Neural crest cell (in vitro differentiated cells): ENCODE measurements around the gene CCDC85A. TPM values are rescaled to one million over a fixed set of nuclear protein-coding genes. Genes with fewer than 3 reads are reported as not detected.

Experiments used
- DNase-seq: peaks from one replicate; pipeline ENCODE4 v3.0.0; 2021; ENCODE audit warnings: low read depth, mixed read lengths, low spot score
- H3K27ac Mint-ChIP-seq: one replicate; pipeline ENCODE4 v1.8.0; 2021; ENCODE audit warnings: mild to moderate bottlenecking, mixed read lengths; ENCODE audit not compliant: unreplicated experiment
- H3K27me3 Mint-ChIP-seq: 2 replicates; pipeline ENCODE4 v1.8.0; 2021; ENCODE audit warnings: low read depth, mild to moderate bottlenecking, mixed read lengths
- H3K36me3 Mint-ChIP-seq: 2 replicates; pipeline ENCODE4 v1.8.0; 2021; ENCODE audit warnings: low read depth, mild to moderate bottlenecking, mixed read lengths
- H3K4me1 Mint-ChIP-seq: 2 replicates; pipeline ENCODE4 v1.8.0; 2021; ENCODE audit warnings: mixed read lengths
- H3K4me3 Mint-ChIP-seq: one replicate; pipeline ENCODE4 v1.8.0; 2021; ENCODE audit warnings: mild to moderate bottlenecking, mixed read lengths
- H3K9me3 Mint-ChIP-seq: 2 replicates; pipeline ENCODE4 v1.8.0; 2021; ENCODE audit warnings: mixed read lengths
- CTCF ChIP-seq: fragments of 200-600 bp; sonication (generic); conservative IDR thresholded peaks from 2 replicates; pipeline ENCODE4 v1.5.0; 2021; ENCODE audit warnings: antibody characterized with exemption, mild to moderate bottlenecking
- total RNA-seq: library from RNA; stranded (reverse); gene quantifications from 2 replicates; pipeline ENCODE4 v1.2.1, GENCODE V29; 2021

CCDC85A gene
- total RNA-seq, 1 donor from 2014 or later: 0.19 TPM

- no peak for DNase-seq
- H3K27ac Mint-ChIP-seq: no peak overlapping the region
- H3K4me1 Mint-ChIP-seq: no peaks in the 10 kb centered on the region
- H3K36me3 Mint-ChIP-seq: no peaks in the 10 kb centered on the region
- no peak for TF ChIP-seq CTCF
- no peaks in the 10 kb centered on the region for H3K27me3 Mint-ChIP-seq
- no peaks in the 10 kb centered on the region for H3K9me3 Mint-ChIP-seq
- no peak overlapping the region for H3K4me3 Mint-ChIP-seq
Observed at GRCh38 chr2:56335101-56335500, 151.3 kb downstream of the CCDC85A start.

DNA sequence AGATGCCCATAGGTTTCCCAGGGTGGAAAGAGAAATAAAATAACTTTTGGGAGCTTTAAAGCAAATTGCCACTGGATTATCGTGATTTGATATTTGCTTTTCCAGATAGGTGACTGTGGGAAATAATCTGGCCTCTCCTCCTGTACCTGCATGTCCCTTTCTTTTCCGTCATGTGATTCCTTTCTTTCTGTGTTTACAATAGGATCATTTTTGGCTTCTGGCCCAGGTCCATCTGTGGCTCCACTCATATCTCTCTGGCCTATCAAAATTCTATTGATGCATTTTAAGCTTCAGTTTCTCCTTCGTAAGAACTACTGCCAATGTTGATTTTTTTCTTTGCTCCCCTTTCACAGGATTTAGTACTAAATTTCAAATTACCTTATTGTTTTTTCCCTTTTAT lies 153.6 kb downstream of the CCDC85A start:
- H3K36me3 Mint-ChIP-seq: no peaks in the 10 kb centered on the region
- H3K27me3 Mint-ChIP-seq: no peaks in the 10 kb centered on the region

GRCh38 chr2:56338232-56338631 lies 154.4 kb downstream of the CCDC85A start:
- Mint-ChIP-seq H3K27ac (no peak overlapping the region), H3K36me3 (no peaks in the 10 kb centered on the region), H3K4me3 (no peak overlapping the region), H3K4me1 (no peaks in the 10 kb centered on the region), H3K27me3 (no peaks in the 10 kb centered on the region), H3K9me3 (no peaks in the 10 kb centered on the region)
- no peak for DNase-seq
- TF ChIP-seq CTCF: no peak

More for the DNA sequence above, 153.6 kb downstream of the CCDC85A start:
- no peak for TF ChIP-seq CTCF
- H3K4me1 Mint-ChIP-seq: no peaks in the 10 kb centered on the region
- H3K4me3 Mint-ChIP-seq: no peak overlapping the region
- DNase-seq: no peak
- no peak overlapping the region for H3K27ac Mint-ChIP-seq
- no peaks in the 10 kb centered on the region for H3K9me3 Mint-ChIP-seq

GRCh38 chr2:56344771-56345170 lies 161.0 kb downstream of the CCDC85A start:
- Mint-ChIP-seq H3K27me3 (no peaks in the 10 kb centered on the region), H3K4me1 (no peaks in the 10 kb centered on the region)

DNA sequence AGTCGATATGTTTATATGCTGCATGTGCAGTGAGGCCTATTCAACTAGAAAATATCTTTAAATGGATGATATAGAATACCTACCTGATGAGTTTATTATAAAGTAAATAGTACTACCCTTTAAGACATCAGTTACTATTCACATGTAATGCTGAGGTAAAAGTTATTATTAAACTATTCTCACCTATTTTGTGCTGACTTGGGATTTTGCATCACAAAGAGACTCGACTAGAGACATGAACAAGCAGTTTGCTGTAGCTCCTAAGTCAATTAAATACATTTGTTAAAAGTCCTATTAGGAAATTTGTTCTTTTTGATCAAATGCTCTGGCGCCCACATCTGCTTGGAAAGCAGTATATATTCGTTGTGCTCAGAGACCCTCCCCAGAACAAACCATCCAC lies 164.1 kb downstream of the CCDC85A start:
- H3K4me3 Mint-ChIP-seq: no peak overlapping the region
- no peaks in the 10 kb centered on the region for H3K36me3 Mint-ChIP-seq
- no peaks in the 10 kb centered on the region for H3K9me3 Mint-ChIP-seq
- H3K4me1 Mint-ChIP-seq: no peaks in the 10 kb centered on the region
- no peak for TF ChIP-seq CTCF
- no peaks in the 10 kb centered on the region for H3K27me3 Mint-ChIP-seq
- no peak overlapping the region for H3K27ac Mint-ChIP-seq
- DNase-seq: no peak

More at GRCh38 chr2:56344771-56345170, 161.0 kb downstream of the CCDC85A start:
- no peak for TF ChIP-seq CTCF
- Mint-ChIP-seq H3K27ac (no peak overlapping the region), H3K4me3 (no peak overlapping the region), H3K36me3 (no peaks in the 10 kb centered on the region), H3K9me3 (no peaks in the 10 kb centered on the region)
- no peak for DNase-seq
